Prostate gland (tissue), 2 donors: ENCODE data around the gene C1orf185. TPM values are rescaled to one million over a fixed set of nuclear protein-coding genes. Genes with fewer than 3 reads are reported as not detected.
"Not testable (repeated sequence)": the region's sequence is repeated elsewhere in the genome, so short reads cannot be mapped to it uniquely, and the experiment has no call there.

Source experiments
- DNase-seq: peaks from one replicate; pipeline ENCODE4 v3.0.0-alpha.2; 2019; ENCODE audit warnings: low spot score
- H3K27ac ChIP-seq, 2 donors: fragments of 200-600 bp; sonication (generic); 2 replicates each; pipeline ENCODE4 v1.5.1; 2017 to 2019
- H3K27me3 ChIP-seq: fragments of 200-600 bp; sonication (generic); replicated peaks from 2 replicates; pipeline ENCODE4 v1.5.1; 2019; ENCODE audit not compliant: insufficient read depth
- H3K36me3 ChIP-seq, 2 donors: fragments of 200-600 bp; sonication (generic); 1 replicate in 1 of 2; 2 replicates in 1 of 2; pipeline versions ENCODE4 v1.5.1 to v1.8.1; 2017 to 2019
- H3K4me1 ChIP-seq: fragments of 200-600 bp; sonication (generic); replicated peaks from 2 replicates; pipeline ENCODE4 v1.5.1; 2019
- H3K4me3 ChIP-seq, 2 donors: fragments of 200-600 bp; sonication (generic); 2 replicates each; pipeline ENCODE4 v1.5.1; 2017 to 2019
- H3K9me3 ChIP-seq: fragments of 200-600 bp; sonication (generic); 2 replicates; pipeline ENCODE4 v1.5.1; 2017
- POLR2A ChIP-seq: fragments of 450-650 bp; IDR thresholded peaks from one replicate; pipeline ENCODE4 v1.6.1; 2016; ENCODE audit warnings: antibody characterized with exemption, mild to moderate bottlenecking
- POLR2AphosphoS5 ChIP-seq: sonication (generic); formaldehyde crosslinking; IDR thresholded peaks from one replicate; pipeline ENCODE4 v1.6.1; 2017; ENCODE audit warnings: antibody characterized with exemption
- WGBS: methylation state at CpG from one replicate; pipeline ENCODE4 v1.1.5; 2018; 5-methylcytosine and 5-hydroxymethylcytosine counted together
- intact Hi-C: fragments of 100-400 bp; cut with DNase I; formaldehyde crosslinking; loops from one replicate; pipeline ENCODE4 v1.14.2; 2022
- total RNA-seq, 2 donors: library from RNA; depleted of rRNA; stranded (reverse); fragments of >200 nt; gene quantifications; one replicate each; pipeline ENCODE4 v1.1.0, GENCODE V29; 2016
- TF ChIP-seq, protein P1 (sequence below), 4 experiments: fragments of 200-600 bp in 2 of 4; fragments of 450-650 bp in 2 of 4; sonication (generic) in 2 of 4; IDR thresholded peaks; 1 replicate in 3 of 4; 2 replicates in 1 of 4; pipeline ENCODE4 v1.5.1; 2016 to 2019; ENCODE audit warnings: antibody characterized with exemption in 4 of 4, mild to moderate bottlenecking in 2 of 4, moderate library complexity in 2 of 4

Gene C1orf185
- total RNA-seq, 2 donors from 2014 or later = not detected

- WGBS = 78% methylated on average over 3 of the region's 3 CpGs
These were observed 29.2 kb downstream of the C1orf185 start for GRCh38 chr1:51131185-51131584.

DNA sequence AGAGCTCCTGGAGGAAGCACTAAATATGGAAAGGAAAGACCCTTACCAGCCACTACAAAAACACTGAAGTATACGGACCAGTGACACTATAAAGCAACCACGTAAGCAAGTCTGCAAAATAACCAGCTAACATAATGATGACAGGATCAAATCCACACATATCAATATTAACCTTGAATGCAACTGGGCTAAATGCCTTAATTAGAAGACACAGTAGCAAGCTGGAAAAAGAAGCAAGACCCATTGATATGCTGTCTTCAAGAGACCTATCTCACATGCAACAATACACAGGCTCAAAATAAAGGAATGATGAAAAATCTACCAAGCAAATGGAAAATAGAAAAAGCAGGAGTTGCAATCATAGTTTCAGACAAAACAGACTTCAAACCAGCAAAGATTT lies 31.0 kb downstream of the C1orf185 start:
- 89% methylated on average over 2 of the region's 2 CpGs for WGBS

More at GRCh38 chr1:51131185-51131584, 29.2 kb downstream of the C1orf185 start:
- Histone ChIP-seq H3K27me3 (no peaks in the 10 kb centered on the region), H3K36me3 (no peaks in the 10 kb centered on the region), H3K4me3 (no peak overlapping the region), H3K4me1 (no peaks in the 10 kb centered on the region), H3K27ac (no peak overlapping the region), H3K9me3 (no peaks in the 10 kb centered on the region)
- intact Hi-C loops = no loop called here
- no peak for DNase-seq
- no peak for TF ChIP-seq POLR2A
- TF ChIP-seq, protein P1, sequence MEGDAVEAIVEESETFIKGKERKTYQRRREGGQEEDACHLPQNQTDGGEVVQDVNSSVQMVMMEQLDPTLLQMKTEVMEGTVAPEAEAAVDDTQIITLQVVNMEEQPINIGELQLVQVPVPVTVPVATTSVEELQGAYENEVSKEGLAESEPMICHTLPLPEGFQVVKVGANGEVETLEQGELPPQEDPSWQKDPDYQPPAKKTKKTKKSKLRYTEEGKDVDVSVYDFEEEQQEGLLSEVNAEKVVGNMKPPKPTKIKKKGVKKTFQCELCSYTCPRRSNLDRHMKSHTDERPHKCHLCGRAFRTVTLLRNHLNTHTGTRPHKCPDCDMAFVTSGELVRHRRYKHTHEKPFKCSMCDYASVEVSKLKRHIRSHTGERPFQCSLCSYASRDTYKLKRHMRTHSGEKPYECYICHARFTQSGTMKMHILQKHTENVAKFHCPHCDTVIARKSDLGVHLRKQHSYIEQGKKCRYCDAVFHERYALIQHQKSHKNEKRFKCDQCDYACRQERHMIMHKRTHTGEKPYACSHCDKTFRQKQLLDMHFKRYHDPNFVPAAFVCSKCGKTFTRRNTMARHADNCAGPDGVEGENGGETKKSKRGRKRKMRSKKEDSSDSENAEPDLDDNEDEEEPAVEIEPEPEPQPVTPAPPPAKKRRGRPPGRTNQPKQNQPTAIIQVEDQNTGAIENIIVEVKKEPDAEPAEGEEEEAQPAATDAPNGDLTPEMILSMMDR (IDR thresholded peaks at IDR 0.05) = no peak
- no peak for TF ChIP-seq POLR2AphosphoS5

DNA sequence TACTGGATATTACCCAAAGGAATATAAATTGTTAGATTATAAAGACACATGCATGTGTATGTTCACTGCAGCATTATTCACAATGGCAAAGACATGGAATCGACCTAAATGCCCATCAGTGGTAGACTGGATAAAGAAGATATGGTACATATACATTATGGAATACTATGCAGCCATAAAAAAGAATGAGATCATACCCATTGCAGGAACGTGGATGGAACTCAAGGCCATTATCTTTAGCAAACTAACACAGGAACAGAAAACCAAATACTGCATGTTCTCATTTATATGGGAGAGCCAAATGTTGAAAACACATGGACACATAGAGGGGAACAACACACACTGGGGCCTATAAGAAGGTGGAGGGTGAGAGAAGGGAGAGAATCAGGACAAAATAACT lies 35.7 kb downstream of the C1orf185 start:
- H3K36me3 ChIP-seq, H3K9me3 ChIP-seq, H3K4me3 ChIP-seq, intact Hi-C loops, H3K27ac ChIP-seq, H3K4me1 ChIP-seq, H3K27me3 ChIP-seq, DNase-seq: not testable (repeated sequence)
- WGBS = 52% methylated on average over 2 of the region's 2 CpGs

More for the DNA sequence above, 31.0 kb downstream of the C1orf185 start:
- Histone ChIP-seq H3K4me1 (no peaks in the 10 kb centered on the region), H3K27me3 (peaks cover 2% of the 10 kb centered on the region), H3K9me3 (no peaks in the 10 kb centered on the region), H3K36me3 (no peaks in the 10 kb centered on the region), H3K27ac (no peak overlapping the region), H3K4me3 (no peak overlapping the region)
- intact Hi-C loops = no loop called here
- TF ChIP-seq POLR2A (no peak), POLR2AphosphoS5 (no peak)
- TF ChIP-seq, protein P1 (IDR thresholded peaks at IDR 0.05) = no peak
- DNase-seq = no peak

DNA sequence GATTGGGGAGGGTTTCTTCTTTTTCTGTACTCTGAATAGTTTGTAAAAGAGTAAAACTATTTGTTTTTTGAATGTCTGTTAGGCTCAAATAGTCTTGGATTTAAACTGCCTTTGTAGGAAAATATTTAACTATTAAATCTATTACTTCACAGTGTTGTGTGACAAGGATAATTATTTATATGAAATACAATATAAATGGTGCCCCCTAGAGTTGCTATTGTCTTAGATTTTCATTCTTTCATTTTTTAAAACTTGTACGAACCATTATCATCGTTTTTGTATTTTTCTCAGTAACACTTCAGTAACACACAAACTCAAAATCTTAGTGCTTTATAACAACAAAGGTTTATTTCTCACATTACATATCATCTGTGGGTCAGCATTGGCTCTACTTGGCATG lies 37.4 kb downstream of the C1orf185 start:
- DNase-seq = no peak
- Histone ChIP-seq H3K27ac (no peak overlapping the region), H3K9me3 (no peaks in the 10 kb centered on the region), H3K36me3 (no peaks in the 10 kb centered on the region), H3K4me1 (no peaks in the 10 kb centered on the region), H3K27me3 (peaks cover 2% of the 10 kb centered on the region), H3K4me3 (no peak overlapping the region)
- no peak for TF ChIP-seq POLR2AphosphoS5
- TF ChIP-seq, protein P1 (IDR thresholded peaks at IDR 0.05) = peak in 1 of 4 experiments; percentile 4
- intact Hi-C loops = no loop called here
- WGBS = 69% methylated on average over 2 of the region's 2 CpGs

- TF ChIP-seq POLR2AphosphoS5 (no peak), POLR2A (no peak)
- TF ChIP-seq, protein P1 (IDR thresholded peaks at IDR 0.05) = no peak
- 57% methylated on average over 2 of the region's 2 CpGs for WGBS
- Histone ChIP-seq H3K9me3 (no peaks in the 10 kb centered on the region), H3K4me3 (no peak overlapping the region), H3K27ac (no peak overlapping the region), H3K27me3 (no peaks in the 10 kb centered on the region), H3K4me1 (no peaks in the 10 kb centered on the region), H3K36me3 (no peaks in the 10 kb centered on the region)
- no peak for DNase-seq
- intact Hi-C loops = no loop called here
These were observed 45.4 kb downstream of the C1orf185 start for GRCh38 chr1:51147394-51147793.
